Measurements from ENCODE around the gene SOWAHD.
"Not testable (repeated sequence)": the region's sequence is repeated elsewhere in the genome, so short reads cannot be mapped to it uniquely, and the experiment has no call there.

The SOWAHD gene

DNA sequence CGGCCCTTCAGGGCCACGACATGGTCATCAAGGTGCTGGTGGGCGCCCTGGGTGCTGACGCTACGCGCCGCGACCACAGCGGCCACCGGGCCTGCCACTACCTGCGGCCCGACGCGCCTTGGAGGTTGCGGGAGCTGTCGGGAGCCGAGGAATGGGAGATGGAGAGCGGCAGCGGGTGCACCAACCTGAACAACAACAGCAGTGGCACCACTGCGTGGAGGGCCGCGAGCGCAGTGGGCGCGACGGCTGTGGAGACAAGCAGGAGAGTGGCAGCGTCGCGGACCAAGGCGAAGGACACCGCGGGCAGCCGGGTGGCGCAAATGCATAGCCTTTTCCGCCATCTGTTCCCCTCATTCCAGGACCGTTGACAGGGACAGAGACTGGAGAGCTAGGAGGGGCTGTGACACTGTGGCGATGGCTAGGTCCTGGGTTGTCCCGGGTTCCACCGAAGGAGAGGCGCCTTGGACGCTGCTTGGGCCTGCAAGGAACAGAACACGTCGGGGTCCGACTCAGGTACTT lies 919 bp downstream of the SOWAHD start:
- Histone ChIP-seq H3K4me3 (ENCODE audit: low read depth in 1 of 2, low read length in 1 of 2) (peak overlapping the region; percentile 77 to 79), H3K27ac (peak overlapping the region; percentile 81), H3K4me1 (ENCODE audit: control insufficient read depth in 1 of 2, insufficient read depth in 1 of 2, low read depth in 1 of 2, low read length in 1 of 2) (peaks cover 47 to 61% of the 10 kb centered on the region in 2 experiments), H3K27me3 (no peaks in the 10 kb centered on the region), H3K9me3 (no peaks in the 10 kb centered on the region), H3K36me3 (no peaks in the 10 kb centered on the region)
- TF ChIP-seq CTCF (IDR thresholded peaks at IDR 0.05) = no peak

DNA sequence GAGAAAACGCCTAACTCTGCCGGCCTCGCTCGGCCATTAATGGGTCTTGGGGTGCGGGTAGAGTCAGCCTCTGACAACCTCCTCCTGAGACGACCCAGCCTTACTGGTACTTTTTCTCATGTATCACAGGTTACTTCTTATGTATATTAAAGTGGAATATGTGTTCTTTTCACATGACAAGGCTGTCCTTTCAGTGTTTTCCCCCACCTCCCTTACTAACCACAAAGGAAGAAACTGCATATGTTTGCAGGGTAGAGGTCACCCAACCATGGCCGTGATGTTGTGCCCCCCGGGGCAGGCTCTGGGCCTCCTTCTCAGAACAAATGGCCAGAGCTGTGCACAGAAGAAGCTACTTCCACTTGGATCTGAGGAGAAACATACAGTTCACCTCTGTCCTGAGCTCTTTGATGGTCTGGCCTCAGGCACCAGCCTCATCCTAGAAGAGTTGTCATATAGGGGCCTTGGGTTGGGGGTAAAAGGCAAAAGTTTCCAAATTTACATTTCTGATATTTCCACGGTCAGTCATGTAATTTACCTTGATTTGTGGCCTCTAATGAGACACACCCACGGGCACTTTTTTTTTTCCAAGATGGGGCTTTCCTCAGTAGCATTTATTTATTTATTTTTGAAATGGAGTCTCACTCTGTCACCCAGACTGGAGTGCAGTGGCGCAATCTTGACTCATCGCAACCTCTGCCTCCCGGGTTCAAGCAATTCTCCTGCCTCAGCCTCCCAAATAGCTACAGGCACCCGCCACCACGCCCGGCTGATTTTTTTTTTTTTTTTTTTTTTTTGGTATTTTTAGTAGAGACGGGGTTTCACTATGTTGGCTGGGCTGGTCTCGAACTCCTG lies 1.9 kb downstream of the SOWAHD start:
- TF ChIP-seq CTCF (IDR thresholded peaks at IDR 0.05) = no peak
- Histone ChIP-seq H3K9me3 (no peaks in the 10 kb centered on the region), H3K27me3 (no peaks in the 10 kb centered on the region), H3K36me3 (no peaks in the 10 kb centered on the region), H3K27ac (peak overlapping the region; percentile 81), H3K4me3 (ENCODE audit: low read depth in 1 of 2, low read length in 1 of 2) (peak overlapping the region; percentile 77 to 79), H3K4me1 (ENCODE audit: control insufficient read depth in 1 of 2, insufficient read depth in 1 of 2, low read depth in 1 of 2, low read length in 1 of 2) (peaks cover 47 to 55% of the 10 kb centered on the region in 2 experiments)

GRCh38 chrX:119762718-119763117 lies 4.3 kb downstream of the SOWAHD start:
- Histone ChIP-seq H3K27ac (peak overlapping the region; percentile 25), H3K4me1 (ENCODE audit: control insufficient read depth in 1 of 2, insufficient read depth in 1 of 2, low read depth in 1 of 2, low read length in 1 of 2) (peaks cover 35% of the 10 kb centered on the region in 2 experiments), H3K4me3 (ENCODE audit: low read depth in 1 of 2, low read length in 1 of 2) (no peak overlapping the region), H3K36me3 (no peaks in the 10 kb centered on the region), H3K9me3 (no peaks in the 10 kb centered on the region), H3K27me3 (no peaks in the 10 kb centered on the region)
- no peak for TF ChIP-seq CTCF (IDR thresholded peaks at IDR 0.05)

DNA sequence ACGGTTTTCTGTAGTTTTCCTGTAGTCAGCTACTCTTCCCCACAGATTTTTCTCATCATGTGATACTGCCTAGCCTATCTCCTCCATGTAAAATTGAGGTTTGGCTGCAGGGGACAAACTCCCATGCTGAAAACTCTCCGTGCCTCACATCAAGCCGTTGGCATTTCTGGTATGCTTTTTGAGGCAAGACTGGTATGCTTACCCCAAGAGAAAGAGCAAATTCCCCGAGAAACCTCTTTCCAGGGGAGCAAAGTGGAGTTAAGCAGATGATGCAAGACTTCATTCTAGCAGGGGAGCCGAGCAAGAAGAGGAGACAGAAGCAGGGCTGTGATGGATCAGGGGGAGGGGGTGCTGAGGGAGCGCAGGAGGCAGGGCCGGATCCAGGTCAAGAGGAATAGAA lies 4.8 kb downstream of the SOWAHD start:
- H3K27me3 ChIP-seq = no peaks in the 10 kb centered on the region
- H3K4me3 ChIP-seq (ENCODE audit: low read depth in 1 of 2, low read length in 1 of 2) = no peak overlapping the region
- no peak for TF ChIP-seq CTCF (IDR thresholded peaks at IDR 0.05)
- H3K9me3 ChIP-seq = no peaks in the 10 kb centered on the region
- H3K27ac ChIP-seq = peak overlapping the region; percentile 25
- no peaks in the 10 kb centered on the region for H3K36me3 ChIP-seq
- peaks cover 34 to 38% of the 10 kb centered on the region in 2 experiments for H3K4me1 ChIP-seq (ENCODE audit: control insufficient read depth in 1 of 2, insufficient read depth in 1 of 2, low read depth in 1 of 2, low read length in 1 of 2)

- H3K4me1 ChIP-seq (ENCODE audit: control insufficient read depth in 1 of 2, insufficient read depth in 1 of 2, low read depth in 1 of 2, low read length in 1 of 2) = peaks cover 34 to 39% of the 10 kb centered on the region in 2 experiments
- no peak overlapping the region for H3K4me3 ChIP-seq (ENCODE audit: low read depth in 1 of 2, low read length in 1 of 2)
- H3K27ac ChIP-seq = peak overlapping the region; percentile 25
- TF ChIP-seq CTCF (IDR thresholded peaks at IDR 0.05) = no peak
- no peaks in the 10 kb centered on the region for H3K36me3 ChIP-seq
- no peaks in the 10 kb centered on the region for H3K9me3 ChIP-seq
- H3K27me3 ChIP-seq = no peaks in the 10 kb centered on the region
Measured at GRCh38 chrX:119763836-119764387, 5.5 kb downstream of the SOWAHD start.

DNA sequence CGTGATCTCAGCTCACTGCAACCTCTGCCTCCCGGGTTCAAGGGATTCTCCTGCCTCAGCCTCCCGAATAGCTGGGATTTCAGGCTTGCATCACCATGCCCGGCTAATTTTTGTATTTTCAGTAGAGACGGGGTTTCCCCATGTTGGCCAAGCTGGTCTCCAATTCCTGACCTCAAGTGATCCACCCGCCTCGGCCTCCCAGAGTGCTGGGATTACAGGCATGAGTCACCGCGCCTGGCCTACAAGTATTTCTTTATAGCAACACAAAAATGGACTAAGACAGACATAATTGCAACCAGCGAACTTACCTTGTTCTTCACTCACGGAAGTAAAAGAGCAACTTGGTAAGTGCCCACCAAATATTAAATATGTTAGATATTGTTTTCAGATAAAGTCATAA lies 10.0 kb downstream of the SOWAHD start:
- peaks cover 12 to 29% of the 10 kb centered on the region in 2 experiments for H3K4me1 ChIP-seq (ENCODE audit: control insufficient read depth in 1 of 2, insufficient read depth in 1 of 2, low read depth in 1 of 2, low read length in 1 of 2)
- not testable (repeated sequence) for H3K4me3 ChIP-seq (ENCODE audit: low read depth in 1 of 2, low read length in 1 of 2); H3K9me3 ChIP-seq; H3K27me3 ChIP-seq; H3K36me3 ChIP-seq
- H3K27ac ChIP-seq = peak overlapping the region; percentile 68

DNA sequence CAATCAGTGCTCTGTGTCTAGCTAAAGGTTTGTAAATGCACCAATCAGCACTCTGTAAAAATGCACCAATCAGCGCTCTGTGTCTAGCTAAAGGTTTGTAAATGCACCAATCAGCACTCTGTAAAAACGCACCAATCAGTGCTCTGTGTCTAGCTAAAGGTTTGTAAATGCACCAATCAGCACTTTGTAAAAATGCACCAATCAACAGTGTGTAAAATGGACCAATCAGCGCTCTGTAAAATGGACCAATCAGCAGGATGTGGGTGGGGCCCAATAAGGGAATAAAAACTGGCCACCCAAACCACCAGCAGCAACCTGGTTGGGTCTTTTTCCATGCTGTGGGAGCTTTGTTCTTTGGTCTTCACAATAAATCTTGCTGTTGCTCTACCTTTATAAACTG lies 11.0 kb downstream of the SOWAHD start:
- H3K4me3 ChIP-seq (ENCODE audit: low read depth in 1 of 2, low read length in 1 of 2); H3K9me3 ChIP-seq; H3K27me3 ChIP-seq; H3K27ac ChIP-seq; H3K36me3 ChIP-seq: not testable (repeated sequence)
- peaks cover 18 to 26% of the 10 kb centered on the region in 2 experiments for H3K4me1 ChIP-seq (ENCODE audit: control insufficient read depth in 1 of 2, insufficient read depth in 1 of 2, low read depth in 1 of 2, low read length in 1 of 2)
